ENCODE data around the gene TEN1.

The TEN1 gene

GRCh38 chr17:76046064-76046463, 67.0 kb downstream of the TEN1 start:
- no peak overlapping the region for H3K27ac ChIP-seq (replicated peaks)
- H3K27me3 ChIP-seq (ENCODE audit: insufficient read depth, poor library complexity, severe bottlenecking): no peaks in the 10 kb centered on the region
- TF ChIP-seq POLR2AphosphoS5 (IDR thresholded peaks at IDR 0.05; ENCODE audit: low read depth) (no peak), GABPA (IDR thresholded peaks at IDR 0.05; ENCODE audit: low read depth) (no peak), REST (IDR thresholded peaks at IDR 0.05; ENCODE audit: insufficient replicate concordance, low read depth) (no peak), CTCF (IDR thresholded peaks at IDR 0.05; ENCODE audit: insufficient read depth, low read length) (no peak), SPI1 (IDR thresholded peaks at IDR 0.05; ENCODE audit: borderline replicate concordance, low read depth) (no peak)
- H3K4me3 ChIP-seq (replicated peaks; ENCODE audit: insufficient read depth, low read length): no peak overlapping the region
- DNase-seq (ENCODE audit: low read depth in 1 of 2, low spot score in 1 of 2): no peak

GRCh38 chr17:76048025-76048605, 69.1 kb downstream of the TEN1 start:
- Histone ChIP-seq H3K27ac (replicated peaks) (no peak overlapping the region), H3K27me3 (ENCODE audit: insufficient read depth, poor library complexity, severe bottlenecking) (no peaks in the 10 kb centered on the region), H3K4me3 (replicated peaks; ENCODE audit: insufficient read depth, low read length) (no peak overlapping the region)
- TF ChIP-seq GABPA (IDR thresholded peaks at IDR 0.05; ENCODE audit: low read depth): no peak
- no peak for TF ChIP-seq SPI1 (IDR thresholded peaks at IDR 0.05; ENCODE audit: borderline replicate concordance, low read depth)
- no peak for TF ChIP-seq CTCF (IDR thresholded peaks at IDR 0.05; ENCODE audit: insufficient read depth, low read length)
- no peak for TF ChIP-seq REST (IDR thresholded peaks at IDR 0.05; ENCODE audit: insufficient replicate concordance, low read depth)
- no peak for TF ChIP-seq POLR2AphosphoS5 (IDR thresholded peaks at IDR 0.05; ENCODE audit: low read depth)
- DNase-seq (ENCODE audit: low read depth in 1 of 2, low spot score in 1 of 2): no peak

GRCh38 chr17:76048711-76049110, 69.7 kb downstream of the TEN1 start:
- Histone ChIP-seq H3K27ac (replicated peaks) (no peak overlapping the region), H3K27me3 (ENCODE audit: insufficient read depth, poor library complexity, severe bottlenecking) (no peaks in the 10 kb centered on the region), H3K4me3 (replicated peaks; ENCODE audit: insufficient read depth, low read length) (no peak overlapping the region)
- TF ChIP-seq CTCF (IDR thresholded peaks at IDR 0.05; ENCODE audit: insufficient read depth, low read length): no peak
- TF ChIP-seq POLR2AphosphoS5 (IDR thresholded peaks at IDR 0.05; ENCODE audit: low read depth): no peak
- no peak for DNase-seq (ENCODE audit: low read depth in 1 of 2, low spot score in 1 of 2)

GRCh38 chr17:76049239-76049638, 70.2 kb downstream of the TEN1 start:
- no peak for TF ChIP-seq GABPA (IDR thresholded peaks at IDR 0.05; ENCODE audit: low read depth)
- Histone ChIP-seq H3K27ac (replicated peaks) (no peak overlapping the region), H3K4me3 (replicated peaks; ENCODE audit: insufficient read depth, low read length) (no peak overlapping the region), H3K27me3 (ENCODE audit: insufficient read depth, poor library complexity, severe bottlenecking) (no peaks in the 10 kb centered on the region)
- DNase-seq (ENCODE audit: low read depth in 1 of 2, low spot score in 1 of 2): no peak
